IPS DF 6.9 (cell line): ENCODE results near the gene CACNA1H.
"Not testable (repeated sequence)": the region's sequence is repeated elsewhere in the genome, so short reads cannot be mapped to it uniquely, and the experiment has no call there.

Source experiments
- DNase-seq: peaks from one replicate; pipeline ENCODE4 v3.0.0-alpha.2; 2013; ENCODE audit warnings: low read depth, low spot score
- H3K27ac ChIP-seq: one replicate; pipeline ENCODE4 v1.5.1; 2013; ENCODE audit warnings: low read length, control low read depth
- H3K27me3 ChIP-seq: 2 replicates; pipeline ENCODE4 v1.6.1; 2013; ENCODE audit warnings: mild to moderate bottlenecking, low read length; ENCODE audit not compliant: control insufficient read depth, insufficient read depth
- H3K36me3 ChIP-seq: 2 replicates; pipeline ENCODE4 v1.6.1; 2013; ENCODE audit warnings: low read length; ENCODE audit not compliant: control insufficient read depth, insufficient read depth
- H3K4me1 ChIP-seq: 2 replicates; pipeline ENCODE4 v1.6.1; 2013; ENCODE audit warnings: low read length; ENCODE audit not compliant: control insufficient read depth, insufficient read depth
- H3K4me3 ChIP-seq: 2 replicates; pipeline ENCODE4 v1.5.1; 2013; ENCODE audit warnings: mild to moderate bottlenecking, low read length
- H3K9me3 ChIP-seq: 2 replicates; pipeline ENCODE4 v1.6.1; 2013; ENCODE audit warnings: low read length, inconsistent platforms; ENCODE audit not compliant: control insufficient read depth, insufficient read depth
- WGBS: extraction: QIAGEN DNeasy Blood & Tissue Kit; methylation state at CpG from one replicate; pipeline ENCODE4 v1.1.7; 2013; ENCODE audit warnings: mixed read lengths, missing lambda C conversion rate; ENCODE audit not compliant: insufficient read length, insufficient coverage; 5-methylcytosine and 5-hydroxymethylcytosine counted together

Gene CACNA1H

DNA sequence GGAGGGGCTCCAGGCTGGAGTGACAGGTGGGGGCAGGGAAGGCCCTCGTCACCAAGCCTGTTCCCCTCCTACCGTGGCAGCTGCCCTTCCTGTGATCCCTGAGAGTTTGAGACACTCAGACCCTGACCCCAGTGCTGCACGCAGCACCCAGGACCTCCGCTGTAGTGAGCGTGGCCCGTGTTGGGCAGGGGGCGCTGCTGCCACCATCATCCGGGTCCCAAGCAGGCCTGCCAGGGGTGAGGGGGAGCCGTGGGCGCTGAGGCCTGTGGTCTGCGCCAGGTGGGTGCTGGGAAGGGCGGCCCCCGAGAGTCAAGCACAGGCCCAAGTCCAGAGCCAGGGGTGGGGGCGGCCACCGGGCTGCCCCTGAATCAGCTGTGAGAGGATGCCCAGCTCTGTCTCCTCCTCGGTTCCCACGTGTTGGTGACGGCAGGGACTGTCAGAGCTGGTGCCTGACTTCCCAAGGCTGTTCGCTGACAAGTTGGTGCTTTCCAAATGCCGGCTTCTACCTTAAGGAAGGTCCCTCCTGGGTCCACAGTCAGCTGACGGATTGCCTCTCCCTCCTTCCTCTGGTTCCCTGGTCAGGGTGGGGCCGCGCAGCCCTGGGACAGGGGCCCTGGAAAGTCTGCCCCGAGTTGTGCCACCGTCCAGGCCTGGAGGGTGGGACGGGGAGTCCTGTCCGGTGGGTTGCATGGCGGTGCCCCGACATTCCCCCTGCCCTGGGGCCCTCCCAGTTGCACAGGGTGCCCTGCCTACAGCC lies 41.1 kb downstream of the CACNA1H start:
- DNase-seq: no peak
- Histone ChIP-seq H3K27ac (no peak overlapping the region), H3K4me1 (peaks cover 2% of the 10 kb centered on the region; the same call in 1 of the 2 replicates), H3K9me3 (no peaks in the 10 kb centered on the region), H3K4me3 (no peak overlapping the region), H3K36me3 (no peaks in the 10 kb centered on the region; the same call in 1 of the 2 replicates), H3K27me3 (no peaks in the 10 kb centered on the region)
- no CpG with 5 or more reads among the region's 29 CpGs for WGBS

- Histone ChIP-seq H3K4me1 (peaks cover 2% of the 10 kb centered on the region; the same call in 1 of the 2 replicates), H3K27me3 (no peaks in the 10 kb centered on the region), H3K36me3 (no peaks in the 10 kb centered on the region; the same call in 1 of the 2 replicates), H3K27ac (no peak overlapping the region), H3K9me3 (no peaks in the 10 kb centered on the region), H3K4me3 (no peak overlapping the region)
- no CpG with 5 or more reads among the region's 61 CpGs for WGBS
- no peak for DNase-seq
Measured at GRCh38 chr16:1194665-1195392, 41.9 kb downstream of the CACNA1H start.

- H3K27me3 ChIP-seq: no peaks in the 10 kb centered on the region
- H3K4me1 ChIP-seq: peaks cover 2% of the 10 kb centered on the region; the same call in 1 of the 2 replicates
- no peak overlapping the region for H3K27ac ChIP-seq
- no peak for DNase-seq
- H3K9me3 ChIP-seq: no peaks in the 10 kb centered on the region
- no peaks in the 10 kb centered on the region; the same call in 1 of the 2 replicates for H3K36me3 ChIP-seq
- H3K4me3 ChIP-seq: no peak overlapping the region
- no CpG with 5 or more reads among the region's 14 CpGs for WGBS
Measured at GRCh38 chr16:1195393-1195666, 42.4 kb downstream of the CACNA1H start.

DNA sequence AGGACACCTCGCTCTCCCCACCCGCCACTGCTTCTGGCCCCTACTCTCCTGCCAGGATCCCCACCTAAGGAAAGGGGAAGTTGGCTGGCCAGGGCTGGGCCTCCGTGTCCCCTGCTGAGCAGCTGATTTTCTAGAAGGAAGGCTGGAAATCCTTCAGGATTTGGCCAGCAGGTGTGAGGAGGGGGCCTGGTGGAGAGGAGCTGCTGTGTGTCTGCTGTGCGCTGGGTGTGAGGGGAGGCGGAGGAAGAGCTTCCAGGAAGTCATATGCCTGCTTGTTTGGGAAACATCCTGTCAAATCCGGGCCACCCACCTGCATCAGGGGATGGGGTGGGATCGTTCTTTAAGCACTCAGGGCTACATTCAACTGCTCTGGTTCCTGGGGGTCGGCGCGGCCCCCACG lies 43.6 kb downstream of the CACNA1H start:
- Histone ChIP-seq H3K4me3 (no peak overlapping the region), H3K9me3 (no peaks in the 10 kb centered on the region), H3K27me3 (no peaks in the 10 kb centered on the region), H3K27ac (no peak overlapping the region), H3K36me3 (no peaks in the 10 kb centered on the region; the same call in 1 of the 2 replicates), H3K4me1 (peaks cover 2% of the 10 kb centered on the region; the same call in 1 of the 2 replicates)
- no peak for DNase-seq
- WGBS: no CpG with 5 or more reads among the region's 11 CpGs

GRCh38 chr16:1197237-1197866 lies 44.4 kb downstream of the CACNA1H start:
- Histone ChIP-seq H3K9me3 (no peaks in the 10 kb centered on the region), H3K4me3 (no peak overlapping the region), H3K36me3 (peaks cover 8% of the 10 kb centered on the region), H3K27me3 (no peaks in the 10 kb centered on the region), H3K27ac (no peak overlapping the region), H3K4me1 (peaks cover 2% of the 10 kb centered on the region; the same call in 1 of the 2 replicates)
- no peak for DNase-seq
- no CpG with 5 or more reads among the region's 19 CpGs for WGBS

DNA sequence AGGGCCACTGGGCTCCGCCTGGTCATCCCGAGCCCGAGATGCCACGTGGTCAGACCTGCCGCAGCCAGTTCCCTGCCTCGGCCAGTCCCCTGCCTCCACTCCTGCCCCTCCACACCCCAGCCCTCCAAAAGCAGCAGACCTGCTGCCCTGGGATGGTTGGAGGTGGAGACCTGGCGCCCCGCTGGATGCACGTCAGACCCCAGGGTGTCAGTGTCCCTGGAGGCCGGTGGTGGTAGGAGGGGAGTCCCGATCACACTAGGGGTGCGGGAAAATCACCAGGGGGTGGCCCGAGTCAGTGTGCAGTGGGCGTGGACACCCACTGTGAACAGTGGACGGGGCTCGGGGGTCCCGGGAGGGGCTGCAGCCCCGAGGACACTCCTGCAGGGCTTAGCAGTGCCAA lies 45.3 kb downstream of the CACNA1H start:
- H3K27ac ChIP-seq: no peak overlapping the region
- DNase-seq: no peak
- peaks cover 2% of the 10 kb centered on the region; the same call in 1 of the 2 replicates for H3K4me1 ChIP-seq
- peaks cover 9% of the 10 kb centered on the region for H3K36me3 ChIP-seq
- H3K4me3 ChIP-seq: no peak overlapping the region
- no peaks in the 10 kb centered on the region for H3K9me3 ChIP-seq
- no peaks in the 10 kb centered on the region for H3K27me3 ChIP-seq
- no CpG with 5 or more reads among the region's 18 CpGs for WGBS

DNA sequence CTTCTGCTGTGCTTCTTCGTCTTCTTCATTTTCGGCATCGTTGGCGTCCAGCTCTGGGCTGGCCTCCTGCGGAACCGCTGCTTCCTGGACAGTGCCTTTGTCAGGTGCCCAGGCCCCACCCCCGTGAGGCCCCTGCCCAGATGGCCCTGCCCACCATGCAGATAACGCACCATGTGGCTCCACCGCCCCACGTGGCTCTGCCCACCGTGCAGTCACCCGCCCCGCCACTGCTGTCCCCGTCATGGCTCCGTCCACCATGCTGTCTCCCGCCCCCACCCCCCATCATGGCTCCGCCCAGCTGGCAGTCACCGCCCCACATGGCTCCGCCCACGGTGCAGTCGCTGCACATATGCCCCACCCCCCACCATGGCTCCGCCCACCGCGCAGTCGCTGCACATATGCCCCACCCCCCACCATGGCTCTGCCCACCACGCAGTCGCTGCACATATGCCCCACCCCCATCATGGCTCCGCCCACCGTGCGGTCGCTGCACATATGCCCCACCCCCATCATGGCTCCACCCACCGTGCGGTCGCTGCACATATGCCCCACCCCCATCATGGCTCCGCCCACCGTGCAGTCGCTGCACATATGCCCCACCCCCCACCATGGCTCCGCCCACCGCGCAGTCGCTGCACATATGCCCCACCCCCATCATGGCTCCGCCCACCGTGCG lies 45.9 kb downstream of the CACNA1H start:
- H3K9me3 ChIP-seq, H3K4me3 ChIP-seq, H3K36me3 ChIP-seq, DNase-seq, H3K27ac ChIP-seq, H3K27me3 ChIP-seq, H3K4me1 ChIP-seq: not testable (repeated sequence)
- no CpG with 5 or more reads among the region's 44 CpGs for WGBS

GRCh38 chr16:1199347-1200013 lies 46.6 kb downstream of the CACNA1H start:
- H3K9me3 ChIP-seq: no peaks in the 10 kb centered on the region
- WGBS: no CpG with 5 or more reads among the region's 19 CpGs
- no peak overlapping the region for H3K4me3 ChIP-seq
- H3K36me3 ChIP-seq: peaks cover 9% of the 10 kb centered on the region
- no peaks in the 10 kb centered on the region for H3K27me3 ChIP-seq
- no peak overlapping the region for H3K27ac ChIP-seq
- no peak for DNase-seq
- no peaks in the 10 kb centered on the region; the same call in 1 of the 2 replicates for H3K4me1 ChIP-seq

GRCh38 chr16:1200014-1200627 lies 47.2 kb downstream of the CACNA1H start:
- WGBS: no CpG with 5 or more reads among the region's 38 CpGs
- H3K4me1 ChIP-seq: no peaks in the 10 kb centered on the region; the same call in 1 of the 2 replicates
- no peak overlapping the region for H3K27ac ChIP-seq
- H3K9me3 ChIP-seq: no peaks in the 10 kb centered on the region
- no peaks in the 10 kb centered on the region for H3K27me3 ChIP-seq
- peaks cover 9% of the 10 kb centered on the region for H3K36me3 ChIP-seq
- H3K4me3 ChIP-seq: no peak overlapping the region
- no peak for DNase-seq
